Effector memory CD4-positive, alpha-beta T cell (primary cell): ENCODE measurements around the gene DECR2.
A peak's percentile ranks its signal among the peaks of the same experiment; 100 is the strongest.

ENCODE experiments used
- DNase-seq, 3 donors: peaks; one replicate each; pipeline ENCODE4 v3.0.0-alpha.2; 2020
- H3K27ac ChIP-seq: 2 replicates; pipeline ENCODE4 v1.7.0; 2013; ENCODE audit warnings: mild to moderate bottlenecking, low read length, moderate library complexity; ENCODE audit not compliant: insufficient read depth, poor library complexity, severe bottlenecking
- H3K27me3 ChIP-seq: replicated peaks from 2 replicates; pipeline ENCODE4 v1.7.0; 2013; ENCODE audit warnings: mild to moderate bottlenecking, low read length; ENCODE audit not compliant: insufficient read depth, control insufficient read depth, poor library complexity, severe bottlenecking
- H3K36me3 ChIP-seq: 2 replicates; pipeline ENCODE4 v1.7.0; 2013; ENCODE audit warnings: mild to moderate bottlenecking, low read length, moderate library complexity; ENCODE audit not compliant: control insufficient read depth, insufficient read depth
- H3K4me1 ChIP-seq: 2 replicates; pipeline ENCODE4 v1.7.0; 2013; ENCODE audit warnings: low read length, mild to moderate bottlenecking; ENCODE audit not compliant: control insufficient read depth, insufficient read depth, poor library complexity, severe bottlenecking
- H3K4me3 ChIP-seq: 2 replicates; pipeline ENCODE4 v1.7.0; 2013; ENCODE audit warnings: low read length, low read depth, mild to moderate bottlenecking; ENCODE audit not compliant: insufficient read depth, poor library complexity, severe bottlenecking
- H3K9me3 ChIP-seq: 2 replicates; pipeline ENCODE4 v1.7.0; 2013; ENCODE audit warnings: mild to moderate bottlenecking, low read length, moderate library complexity; ENCODE audit not compliant: control insufficient read depth

The DECR2 gene

GRCh38 chr16:391885-392335 is 9.8 kb upstream of the DECR2 start:
- Histone ChIP-seq H3K4me3 (no peak overlapping the region), H3K9me3 (no peaks in the 10 kb centered on the region), H3K36me3 (no peaks in the 10 kb centered on the region), H3K27ac (no peak overlapping the region), H3K4me1 (no peaks in the 10 kb centered on the region), H3K27me3 (no peaks in the 10 kb centered on the region)
- peak; percentile 36 to 61 (median 53) for DNase-seq

DNA sequence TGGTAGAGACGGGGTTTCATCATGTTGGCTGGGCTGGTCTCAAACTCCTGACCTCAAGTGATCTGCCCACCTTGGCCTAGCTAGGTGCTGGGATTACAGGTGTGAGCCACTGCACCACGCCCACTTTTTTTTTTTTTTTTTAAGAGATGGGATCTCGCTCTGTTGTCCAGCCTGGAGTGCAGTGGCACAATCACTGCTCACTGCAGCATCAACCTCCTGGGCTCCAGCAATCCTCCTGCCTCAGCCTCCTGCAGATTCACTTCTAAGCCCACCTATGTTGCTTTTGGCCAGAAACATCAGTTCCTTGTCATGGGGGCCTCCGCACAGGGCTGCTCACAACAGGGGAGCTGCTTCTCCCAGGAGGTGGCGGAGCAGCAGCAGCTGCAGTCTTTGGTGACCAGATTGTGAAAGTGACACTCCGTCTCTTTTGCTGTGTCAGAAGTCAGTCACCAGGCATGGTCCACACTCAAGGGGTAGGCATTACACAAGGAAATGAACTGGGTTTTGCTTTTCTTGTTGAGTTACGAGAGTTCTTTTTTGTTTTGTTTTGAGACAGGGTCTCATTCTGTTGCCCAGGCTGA is 9.1 kb upstream of the DECR2 start:
- Histone ChIP-seq H3K4me3 (no peak overlapping the region), H3K27ac (no peak overlapping the region), H3K9me3 (no peaks in the 10 kb centered on the region), H3K4me1 (no peaks in the 10 kb centered on the region), H3K27me3 (no peaks in the 10 kb centered on the region), H3K36me3 (no peaks in the 10 kb centered on the region)
- no peak for DNase-seq

GRCh38 chr16:396199-396598 is 5.5 kb upstream of the DECR2 start:
- no peak overlapping the region for H3K27ac ChIP-seq
- H3K4me1 ChIP-seq, result peaks cover 2% of the 10 kb centered on the region
- H3K27me3 ChIP-seq, result no peaks in the 10 kb centered on the region
- no peaks in the 10 kb centered on the region for H3K36me3 ChIP-seq
- DNase-seq, result no peak
- no peak overlapping the region for H3K4me3 ChIP-seq
- no peaks in the 10 kb centered on the region for H3K9me3 ChIP-seq

- Histone ChIP-seq H3K4me3 (no peak overlapping the region), H3K4me1 (peaks cover 2% of the 10 kb centered on the region), H3K27ac (no peak overlapping the region), H3K27me3 (no peaks in the 10 kb centered on the region), H3K9me3 (no peaks in the 10 kb centered on the region), H3K36me3 (no peaks in the 10 kb centered on the region)
- no peak for DNase-seq
Observed at GRCh38 chr16:396605-397004, 5.1 kb upstream of the DECR2 start.

DNA sequence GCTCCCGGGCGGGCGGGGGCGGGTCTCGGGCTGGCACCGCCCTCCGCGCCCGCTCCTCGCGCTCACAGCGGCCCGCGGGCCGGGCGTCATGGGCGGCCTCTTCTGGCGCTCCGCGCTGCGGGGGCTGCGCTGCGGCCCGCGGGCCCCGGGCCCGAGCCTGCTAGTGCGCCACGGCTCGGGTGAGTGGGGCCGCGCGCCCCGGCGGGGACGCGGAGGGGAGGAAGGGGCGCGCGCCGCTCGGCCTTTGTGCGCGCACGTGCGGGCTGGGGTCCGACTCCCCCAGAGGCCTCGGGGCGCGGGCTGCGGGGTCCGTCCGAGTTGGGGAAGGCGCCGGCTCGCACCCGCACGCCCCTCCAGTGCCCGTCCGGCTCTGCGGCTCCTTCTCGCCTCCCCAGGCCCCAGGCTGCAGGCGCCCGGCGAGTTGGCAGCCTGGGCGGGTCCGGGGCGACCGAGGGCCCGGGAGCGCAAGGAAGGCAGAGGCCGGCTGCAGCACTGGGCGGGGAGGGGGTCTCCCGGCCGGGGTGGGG is 4.5 kb upstream of the DECR2 start, which contains the start of gene NME4:
NME4 (plus strand) TSS at position 65 of the 527 bp plus-strand sequence; CDS start at position 89, 24 bp downstream.
- Histone ChIP-seq H3K27ac (no peak within 1 kb of the TSS), H3K4me3 (peak within 1 kb of the TSS; percentile 25), H3K27me3 (no peaks in the 10 kb centered on the region), H3K36me3 (no peaks in the 10 kb centered on the region), H3K4me1 (peaks cover 2% of the 10 kb centered on the region), H3K9me3 (no peaks in the 10 kb centered on the region)
- no peak for DNase-seq

GRCh38 chr16:397736-398332 is 3.9 kb upstream of the DECR2 start:
- Histone ChIP-seq H3K27ac (no peak overlapping the region), H3K27me3 (no peaks in the 10 kb centered on the region), H3K4me1 (peaks cover 2% of the 10 kb centered on the region), H3K4me3 (no peak overlapping the region), H3K9me3 (no peaks in the 10 kb centered on the region), H3K36me3 (no peaks in the 10 kb centered on the region)
- no peak for DNase-seq

DNA sequence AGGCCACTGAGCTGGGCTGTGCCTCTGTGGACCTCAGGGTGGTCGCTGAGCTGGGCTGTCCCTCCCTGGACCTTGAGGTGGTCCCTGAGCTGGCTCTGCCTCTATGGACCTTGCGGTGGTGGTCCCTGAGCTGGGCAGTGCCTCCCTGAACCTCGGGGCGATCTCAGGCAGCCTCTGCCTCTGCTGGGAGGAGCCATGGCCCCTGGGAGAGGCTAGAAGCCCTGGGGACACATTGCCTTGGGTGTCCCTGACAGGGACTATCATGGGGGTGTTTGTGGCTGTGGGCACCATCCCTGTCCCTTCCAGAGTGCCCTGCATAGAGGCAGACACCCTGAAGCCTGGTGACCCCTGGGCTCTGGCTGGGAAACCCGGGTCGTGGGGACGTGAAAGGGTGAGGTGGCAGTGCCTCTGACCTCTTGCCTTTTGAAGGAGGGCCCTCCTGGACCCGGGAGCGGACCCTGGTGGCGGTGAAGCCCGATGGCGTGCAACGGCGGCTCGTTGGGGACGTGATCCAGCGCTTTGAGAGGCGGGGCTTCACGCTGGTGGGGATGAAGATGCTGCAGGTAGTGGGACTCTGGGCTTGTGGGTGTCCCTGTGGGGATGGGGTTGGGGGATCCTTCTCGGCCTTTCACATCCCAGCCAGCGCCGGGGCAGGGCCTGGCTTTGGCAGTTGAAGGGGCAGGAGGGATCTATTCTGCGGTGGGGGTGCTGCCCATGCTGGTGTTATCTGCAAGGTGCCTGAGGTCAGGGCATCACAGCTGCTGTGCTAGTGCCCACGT is 2.9 kb upstream of the DECR2 start:
- no peak for DNase-seq
- H3K27me3 ChIP-seq, result no peaks in the 10 kb centered on the region
- no peak overlapping the region for H3K27ac ChIP-seq
- H3K4me3 ChIP-seq, result no peak overlapping the region
- peaks cover 2% of the 10 kb centered on the region for H3K4me1 ChIP-seq
- H3K9me3 ChIP-seq, result no peaks in the 10 kb centered on the region
- H3K36me3 ChIP-seq, result no peaks in the 10 kb centered on the region

DNA sequence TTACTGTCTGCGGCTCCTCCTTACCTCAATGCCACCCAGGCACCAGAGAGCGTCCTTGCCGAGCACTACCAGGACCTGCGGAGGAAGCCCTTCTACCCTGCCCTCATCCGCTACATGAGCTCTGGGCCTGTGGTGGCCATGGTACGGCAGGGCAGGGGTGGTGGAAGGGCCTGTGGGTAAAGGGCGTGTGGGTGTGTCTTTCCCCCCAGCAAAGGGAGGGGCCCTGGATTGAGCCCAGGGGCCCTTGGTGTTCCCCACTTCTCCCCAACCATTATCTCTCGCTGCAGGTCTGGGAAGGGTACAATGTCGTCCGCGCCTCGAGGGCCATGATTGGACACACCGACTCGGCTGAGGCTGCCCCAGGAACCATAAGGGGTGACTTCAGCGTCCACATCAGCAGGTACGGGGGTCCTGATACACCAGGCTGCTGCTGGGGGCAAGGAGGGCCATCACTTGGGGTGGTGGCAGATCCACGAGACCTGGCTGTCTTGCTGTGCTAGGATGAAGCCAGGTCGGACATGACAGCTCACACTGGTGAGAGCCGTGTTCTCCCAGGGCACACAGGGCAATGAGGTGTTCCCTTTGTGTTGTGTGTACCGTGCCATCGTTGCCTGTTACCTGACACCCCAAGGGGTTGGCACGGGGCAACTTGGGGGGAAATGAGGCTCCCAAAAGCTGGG is 2.2 kb upstream of the DECR2 start:
- DNase-seq, result no peak
- no peak overlapping the region for H3K27ac ChIP-seq
- no peak overlapping the region for H3K4me3 ChIP-seq
- no peaks in the 10 kb centered on the region for H3K9me3 ChIP-seq
- no peaks in the 10 kb centered on the region for H3K27me3 ChIP-seq
- H3K4me1 ChIP-seq, result peaks cover 2% of the 10 kb centered on the region
- no peaks in the 10 kb centered on the region for H3K36me3 ChIP-seq

DNA sequence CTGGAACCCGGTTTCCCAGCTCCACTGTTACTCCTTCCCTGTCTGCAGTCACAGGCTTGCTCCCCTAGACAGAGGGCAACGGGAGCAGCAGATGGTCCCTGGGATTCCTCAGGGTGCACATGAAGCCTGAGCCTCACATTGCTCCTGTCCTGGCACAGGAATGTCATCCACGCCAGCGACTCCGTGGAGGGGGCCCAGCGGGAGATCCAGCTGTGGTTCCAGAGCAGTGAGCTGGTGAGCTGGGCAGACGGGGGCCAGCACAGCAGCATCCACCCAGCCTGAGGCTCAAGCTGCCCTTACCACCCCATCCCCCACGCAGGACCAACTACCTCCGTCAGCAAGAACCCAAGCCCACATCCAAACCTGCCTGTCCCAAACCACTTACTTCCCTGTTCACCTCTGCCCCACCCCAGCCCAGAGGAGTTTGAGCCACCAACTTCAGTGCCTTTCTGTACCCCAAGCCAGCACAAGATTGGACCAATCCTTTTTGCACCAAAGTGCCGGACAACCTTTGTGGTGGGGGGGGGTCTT is 1.6 kb upstream of the DECR2 start:
- Histone ChIP-seq H3K9me3 (no peaks in the 10 kb centered on the region), H3K36me3 (no peaks in the 10 kb centered on the region), H3K4me3 (peak overlapping the region; percentile 81), H3K27me3 (no peaks in the 10 kb centered on the region), H3K27ac (no peak overlapping the region), H3K4me1 (peaks cover 2% of the 10 kb centered on the region)
- DNase-seq, result no peak
